ENCODE measurements around the gene PXMP2.

The PXMP2 gene

DNA sequence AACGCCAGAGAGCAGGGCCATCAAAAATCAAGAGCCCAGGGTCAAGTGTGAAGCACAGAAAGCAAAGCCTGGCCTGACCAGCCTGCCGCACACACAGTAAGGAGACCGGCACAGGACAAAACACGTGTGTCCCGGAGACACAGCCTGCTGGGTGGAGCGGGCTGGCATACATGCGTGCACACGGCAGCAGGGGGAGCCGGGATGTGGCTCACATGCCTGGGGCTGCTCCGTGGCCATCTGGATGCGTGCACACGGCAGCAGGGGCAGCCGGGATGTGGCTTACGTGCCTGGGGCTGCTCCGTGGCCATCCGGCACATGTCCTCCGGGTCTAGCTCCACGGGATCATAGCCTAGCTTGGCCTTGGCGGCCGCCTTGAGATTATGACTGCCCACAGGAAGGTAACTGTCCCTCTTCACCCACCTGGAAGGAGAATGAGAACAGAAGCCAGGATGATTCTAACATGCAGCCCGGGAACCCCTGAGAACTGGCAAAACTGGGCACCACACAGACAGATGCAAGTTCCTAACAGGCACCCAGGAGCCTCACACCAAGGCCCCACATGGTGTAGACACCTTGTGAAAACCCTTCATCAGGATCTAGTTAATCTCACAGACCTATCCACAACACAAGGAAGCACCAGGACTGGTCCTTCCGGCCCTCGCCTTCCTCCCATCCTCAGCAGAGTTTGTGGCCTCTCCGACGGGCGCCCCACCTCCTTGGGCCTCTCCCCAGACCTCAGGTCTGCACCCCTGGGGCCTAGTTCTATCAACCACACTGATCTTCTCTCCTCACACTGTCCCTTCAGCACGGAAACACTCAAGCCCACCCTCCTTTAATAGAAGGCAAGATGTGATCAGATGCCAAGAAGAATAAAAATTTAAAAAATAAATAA is 13.9 kb upstream of the PXMP2 start:
- H3K27ac ChIP-seq (ENCODE audit: low read depth, low read length): no peak overlapping the region
- TF ChIP-seq CTCF (IDR thresholded peaks at IDR 0.05; ENCODE audit: insufficient read depth, low read length, poor library complexity, severe bottlenecking) (no peak), EZH2phosphoT487 (conservative IDR thresholded peaks at IDR 0.05; ENCODE audit: low read length) (no peak)
- H3K4me2 ChIP-seq (ENCODE audit: low read depth, low read length, poor library complexity, severe bottlenecking): no peak overlapping the region
- H3K27me3 ChIP-seq (ENCODE audit: low read length): no peaks in the 10 kb centered on the region
- H4K20me1 ChIP-seq (ENCODE audit: low read depth, low read length): no peaks in the 10 kb centered on the region
- H3K9me2 ChIP-seq (replicated peaks; ENCODE audit: insufficient read depth, low read length): no peaks in the 10 kb centered on the region
- no peaks in the 10 kb centered on the region for H3F3A ChIP-seq (ENCODE audit: insufficient read depth)
- no peaks in the 10 kb centered on the region for H3K9me3 ChIP-seq (ENCODE audit: insufficient read depth, low read length)
- no peak overlapping the region for H3K4me3 ChIP-seq (ENCODE audit: insufficient read depth, low read length, poor library complexity, severe bottlenecking)
- H2AFZ ChIP-seq (ENCODE audit: low read depth, low read length, severe bottlenecking): no peak overlapping the region
- no peaks in the 10 kb centered on the region; the same call in 1 of the 2 replicates for H3K36me3 ChIP-seq (ENCODE audit: low read length)
- H3K79me2 ChIP-seq (ENCODE audit: insufficient read depth, low read length): 0 out of 2 replicates have a peak, but pooled peaks cover 1% of the 10 kb centered on the region
- H3K9ac ChIP-seq (ENCODE audit: low read length): no peak overlapping the region

DNA sequence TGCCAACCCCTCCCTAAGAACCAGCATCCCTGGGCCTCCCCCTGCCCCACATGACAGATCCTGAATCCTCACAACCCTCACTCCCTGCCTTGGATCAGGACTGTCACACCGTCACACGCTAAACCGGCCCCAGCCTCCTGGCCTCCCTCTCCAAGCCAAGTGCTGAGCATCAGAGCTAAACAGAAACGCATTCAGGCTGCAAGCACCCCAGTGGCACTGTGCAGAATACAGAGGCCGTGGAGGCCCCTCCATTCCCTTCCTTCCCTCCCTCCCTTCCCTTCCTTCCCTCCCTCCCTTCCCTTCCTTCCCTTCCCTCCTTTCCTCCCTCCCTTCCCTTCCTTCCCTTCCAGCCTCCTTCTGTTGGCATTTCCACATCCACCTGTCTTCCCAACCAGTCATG is 12.8 kb upstream of the PXMP2 start:
- no peak overlapping the region for H3K27ac ChIP-seq (ENCODE audit: low read depth, low read length)
- H3K9me2 ChIP-seq (replicated peaks; ENCODE audit: insufficient read depth, low read length): no peaks in the 10 kb centered on the region
- no peak overlapping the region for H3K9ac ChIP-seq (ENCODE audit: low read length)
- no peak for TF ChIP-seq CTCF (IDR thresholded peaks at IDR 0.05; ENCODE audit: insufficient read depth, low read length, poor library complexity, severe bottlenecking)
- TF ChIP-seq EZH2phosphoT487 (conservative IDR thresholded peaks at IDR 0.05; ENCODE audit: low read length): no peak
- no peaks in the 10 kb centered on the region for H3F3A ChIP-seq (ENCODE audit: insufficient read depth)
- H3K4me2 ChIP-seq (ENCODE audit: low read depth, low read length, poor library complexity, severe bottlenecking): no peak overlapping the region
- no peaks in the 10 kb centered on the region for H3K27me3 ChIP-seq (ENCODE audit: low read length)
- no peak overlapping the region for H2AFZ ChIP-seq (ENCODE audit: low read depth, low read length, severe bottlenecking)
- H3K36me3 ChIP-seq (ENCODE audit: low read length): no peaks in the 10 kb centered on the region; the same call in 1 of the 2 replicates
- H3K9me3 ChIP-seq (ENCODE audit: insufficient read depth, low read length): no peaks in the 10 kb centered on the region
- no peaks in the 10 kb centered on the region for H4K20me1 ChIP-seq (ENCODE audit: low read depth, low read length)
- H3K4me3 ChIP-seq (ENCODE audit: insufficient read depth, low read length, poor library complexity, severe bottlenecking): no peak overlapping the region
- H3K79me2 ChIP-seq (ENCODE audit: insufficient read depth, low read length): peaks cover 10% of the 10 kb centered on the region; the same call in 1 of the 2 replicates

- H3K4me3 ChIP-seq (ENCODE audit: insufficient read depth, low read length, poor library complexity, severe bottlenecking): no peak overlapping the region
- no peaks in the 10 kb centered on the region; the same call in 1 of the 2 replicates for H3K36me3 ChIP-seq (ENCODE audit: low read length)
- no peak overlapping the region for H3K27ac ChIP-seq (ENCODE audit: low read depth, low read length)
- H3K9me3 ChIP-seq (ENCODE audit: insufficient read depth, low read length): no peaks in the 10 kb centered on the region
- peaks cover 10% of the 10 kb centered on the region for H4K20me1 ChIP-seq (ENCODE audit: low read depth, low read length)
- H3F3A ChIP-seq (ENCODE audit: insufficient read depth): no peaks in the 10 kb centered on the region
- H3K79me2 ChIP-seq (ENCODE audit: insufficient read depth, low read length): peaks cover 24% of the 10 kb centered on the region
- H3K27me3 ChIP-seq (ENCODE audit: low read length): no peaks in the 10 kb centered on the region
- no peak overlapping the region for H3K9ac ChIP-seq (ENCODE audit: low read length)
- TF ChIP-seq CTCF (IDR thresholded peaks at IDR 0.05; ENCODE audit: insufficient read depth, low read length, poor library complexity, severe bottlenecking): no peak
- no peaks in the 10 kb centered on the region for H3K9me2 ChIP-seq (replicated peaks; ENCODE audit: insufficient read depth, low read length)
- no peak overlapping the region for H3K4me2 ChIP-seq (ENCODE audit: low read depth, low read length, poor library complexity, severe bottlenecking)
- no peak overlapping the region for H2AFZ ChIP-seq (ENCODE audit: low read depth, low read length, severe bottlenecking)
These were observed 11.5 kb upstream of the PXMP2 start for GRCh38 chr12:132675757-132676432.

Measured in SU-DHL-6 (cell line).